Stomach (tissue), 4 donors: ENCODE results near the gene RPL10.

Experiments
- CTCF ChIP-seq, 7 experiments: fragments of 450-650 bp in 4 of 7; fragments of 200-600 bp in 3 of 7; sonication (generic) in 3 of 7; IDR thresholded peaks; one replicate each; pipeline ENCODE4 v1.5.1; 2016 to 2019; ENCODE audit warnings: antibody characterized with exemption in 7 of 7, control low read depth in 2 of 7, mild to moderate bottlenecking in 1 of 7
- POLR2A ChIP-seq, 4 donors: fragments of 450-650 bp; IDR thresholded peaks; one replicate each; pipeline ENCODE4 v1.6.1; 2016; ENCODE audit warnings: antibody characterized with exemption in 4 of 4, control low read depth in 2 of 4, mild to moderate bottlenecking in 1 of 4, moderate library complexity in 1 of 4

DNA sequence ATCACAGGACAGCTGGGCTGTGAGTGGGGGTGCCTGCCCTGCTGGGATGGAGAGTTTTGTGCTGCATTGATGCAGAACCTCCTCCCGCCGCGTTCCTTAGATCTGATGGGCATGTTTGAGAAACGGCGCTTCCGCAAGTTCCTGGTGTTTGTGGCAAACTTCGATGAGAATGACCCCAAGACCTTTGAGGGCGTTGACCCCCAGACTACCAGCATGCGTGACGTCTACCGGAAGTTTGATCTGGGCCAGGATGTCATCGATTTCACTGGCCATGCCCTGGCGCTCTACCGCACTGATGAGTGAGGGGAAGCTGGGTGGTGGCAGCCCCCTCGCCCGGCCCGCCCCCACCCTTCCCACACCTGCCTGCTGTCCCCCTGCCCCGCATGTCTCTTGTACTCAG, 41.7 kb downstream of the RPL10 start:
- no peak for TF ChIP-seq CTCF (IDR thresholded peaks at IDR 0.05)
- TF ChIP-seq POLR2A (IDR thresholded peaks at IDR 0.05), result no peak
